GM12891 (cell line): ENCODE measurements around the gene TNIP3. TPM values are rescaled to one million over a fixed set of nuclear protein-coding genes. Genes with fewer than 3 reads are reported as not detected.
"Not testable (repeated sequence)": the region's sequence is repeated elsewhere in the genome, so short reads cannot be mapped to it uniquely, and the experiment has no call there.

Experiments used
- DNase-seq: peaks from one replicate; pipeline ENCODE4 v3.0.0; 2011; ENCODE audit warnings: low spot score; ENCODE audit not compliant: insufficient read length
- FAIRE-seq: peaks from 2 replicates; lab custom pipeline; 2011; peaks lifted over from hg19 to GRCh38; lab: Jason Lieb, UNC
- PAX5 ChIP-seq: IDR thresholded peaks from 2 replicates; pipeline ENCODE4 v1.6.1; 2011; ENCODE audit warnings: low read length, moderate library complexity, mild to moderate bottlenecking; ENCODE audit not compliant: insufficient read depth, severe bottlenecking
- POLR2A ChIP-seq: IDR thresholded peaks from 2 replicates; pipeline ENCODE4 v1.6.1; 2011; ENCODE audit warnings: low read depth, low read length, control low read depth
- POLR2AphosphoS5 ChIP-seq: IDR thresholded peaks from 2 replicates; pipeline ENCODE4 v1.6.1; 2011; ENCODE audit warnings: low read depth, low read length, control low read depth
- POU2F2 ChIP-seq: IDR thresholded peaks from 2 replicates; pipeline ENCODE4 v1.6.1; 2011; ENCODE audit warnings: low read depth, mild to moderate bottlenecking, control low read depth, low read length, moderate library complexity
- SPI1 ChIP-seq: IDR thresholded peaks from 2 replicates; pipeline ENCODE4 v1.6.1; 2011; ENCODE audit warnings: low read depth, low read length, control low read depth
- TAF1 ChIP-seq: IDR thresholded peaks from 2 replicates; pipeline ENCODE4 v1.6.1; 2011; ENCODE audit warnings: low read depth, low read length, control low read depth
- polyA plus RNA-seq: library from polyadenylated mRNA; unstranded; fragments of >200 nt; gene quantifications from one replicate; pipeline ENCODE4 v1.2.1, GENCODE V29; 2012; ENCODE audit warnings: low read depth, missing spikeins, inconsistent platforms; ENCODE audit not compliant: missing spikeins

TNIP3 gene
- polyA plus RNA-seq, result 0.82 TPM

- TF ChIP-seq SPI1, result no peak
- TF ChIP-seq POLR2A, result no peak
- no peak for TF ChIP-seq PAX5
- TF ChIP-seq TAF1, result no peak
- no peak for TF ChIP-seq POU2F2
- TF ChIP-seq POLR2AphosphoS5, result no peak
- DNase-seq, result no peak
- no peak for FAIRE-seq
These were observed at the start of gene TNIP3 for GRCh38 chr4:121164291-121164690. Gene TNIP3 (minus strand): TSS chr4:121164321. CDS start chr4:121164125, 196 bp downstream.

GRCh38 chr4:121212806-121213205, 48.7 kb upstream of the TNIP3 start:
- no peak for FAIRE-seq
- TF ChIP-seq POU2F2, result no peak
- no peak for TF ChIP-seq TAF1
- no peak for TF ChIP-seq POLR2A
- TF ChIP-seq SPI1, result no peak
- no peak for TF ChIP-seq POLR2AphosphoS5
- TF ChIP-seq PAX5, result no peak
- DNase-seq, result no peak

GRCh38 chr4:121209171-121209570, 45.0 kb upstream of the TNIP3 start:
- DNase-seq (no peak), FAIRE-seq (no peak)
- TF ChIP-seq SPI1 (no peak), POLR2A (no peak), POU2F2 (no peak), PAX5 (no peak), TAF1 (no peak), POLR2AphosphoS5 (no peak)

- FAIRE-seq (no peak), DNase-seq (no peak)
- no peak for TF ChIP-seq SPI1
- no peak for TF ChIP-seq POLR2AphosphoS5
- no peak for TF ChIP-seq POU2F2
- no peak for TF ChIP-seq POLR2A
- no peak for TF ChIP-seq PAX5
- no peak for TF ChIP-seq TAF1
These were observed 44.3 kb upstream of the TNIP3 start for GRCh38 chr4:121208244-121209007.

- FAIRE-seq, DNase-seq: not testable (repeated sequence)
- TF ChIP-seq SPI1, result peak; percentile 73
These were observed 41.7 kb upstream of the TNIP3 start for GRCh38 chr4:121205777-121206176.

- DNase-seq, result no peak
- TF ChIP-seq TAF1 (no peak), SPI1 (peak; percentile 73), PAX5 (no peak), POU2F2 (0 out of 2 replicates have a peak, but pooled peaks have one; percentile 55), POLR2AphosphoS5 (no peak), POLR2A (no peak)
- peak; percentile 85 for FAIRE-seq
These were observed 36.8 kb upstream of the TNIP3 start for GRCh38 chr4:121200795-121201472.

- FAIRE-seq, result peak; percentile 95
These were observed 35.8 kb upstream of the TNIP3 start for GRCh38 chr4:121199742-121200561.

GRCh38 chr4:121198251-121198650, 34.1 kb upstream of the TNIP3 start:
- TF ChIP-seq POLR2A, result no peak
- no peak for TF ChIP-seq SPI1
- no peak for TF ChIP-seq POLR2AphosphoS5
- no peak for TF ChIP-seq POU2F2
- TF ChIP-seq TAF1, result no peak
- no peak for TF ChIP-seq PAX5
- DNase-seq (no peak), FAIRE-seq (no peak)

More at GRCh38 chr4:121199742-121200561, 35.8 kb upstream of the TNIP3 start:
- TF ChIP-seq POLR2AphosphoS5, result no peak
- peak; percentile 49 for TF ChIP-seq PAX5
- no peak for TF ChIP-seq TAF1
- TF ChIP-seq POU2F2, result no peak
- DNase-seq, result no peak

GRCh38 chr4:121195649-121196048, 31.5 kb upstream of the TNIP3 start:
- TF ChIP-seq POLR2AphosphoS5 (no peak), SPI1 (no peak), POLR2A (no peak)
- peak; percentile 81 for FAIRE-seq

More at GRCh38 chr4:121195649-121196048, 31.5 kb upstream of the TNIP3 start:
- no peak for DNase-seq
